Fibroblast of lung (primary cell): ENCODE measurements around the gene RUNX2. TPM values are rescaled to one million over a fixed set of nuclear protein-coding genes. Genes with fewer than 3 reads are reported as not detected.

Source experiments
- DNase-seq, 2 donors: peaks; one replicate each; pipeline versions ENCODE4 v3.0.0 to v3.0.0-alpha.2; 2010; ENCODE audit warnings: low read depth in 2 of 2
- H2AFZ ChIP-seq: 2 replicates; pipeline ENCODE4 v1.5.1; 2012; ENCODE audit warnings: low read length, control low read depth, inconsistent platforms
- H3K27ac ChIP-seq: 2 replicates; pipeline ENCODE4 v1.5.1; 2011; ENCODE audit warnings: low read length, control low read depth; ENCODE audit not compliant: insufficient read depth
- H3K27me3 ChIP-seq: 2 replicates; pipeline ENCODE4 v1.5.1; 2011; ENCODE audit warnings: mild to moderate bottlenecking, low read length; ENCODE audit not compliant: control insufficient read depth, insufficient read depth
- H3K36me3 ChIP-seq: 2 replicates; pipeline ENCODE4 v1.5.1; 2011; ENCODE audit warnings: low read length; ENCODE audit not compliant: control insufficient read depth, insufficient read depth
- H3K4me1 ChIP-seq: 2 replicates; pipeline ENCODE4 v1.5.1; 2011; ENCODE audit warnings: low read length; ENCODE audit not compliant: control insufficient read depth, insufficient read depth; ENCODE audit errors: extremely low read depth
- H3K4me2 ChIP-seq: 2 replicates; pipeline ENCODE4 v1.5.1; 2011; ENCODE audit warnings: low read length, control low read depth; ENCODE audit not compliant: insufficient read depth; ENCODE audit errors: extremely low read depth
- H3K4me3 ChIP-seq, 4 experiments: fragments of 200-600 bp in 1 of 4; sonication (generic) in 1 of 4; replicated peaks in 1 of 4; 2 replicates each; pipeline ENCODE4 v1.5.1; 2011 to 2016; ENCODE audit warnings: low read length in 4 of 4, low read depth in 3 of 4, mild to moderate bottlenecking in 3 of 4, control low read depth in 2 of 4, inconsistent platforms in 1 of 4, mixed read lengths in 1 of 4; ENCODE audit not compliant: insufficient read depth in 1 of 4; ENCODE audit errors: control extremely low read depth in 1 of 4
- H3K79me2 ChIP-seq: 2 replicates; pipeline ENCODE4 v1.5.1; 2012; ENCODE audit warnings: mild to moderate bottlenecking, low read length, inconsistent platforms; ENCODE audit not compliant: control insufficient read depth, insufficient read depth
- H3K9ac ChIP-seq: 2 replicates; pipeline ENCODE4 v1.5.1; 2011; ENCODE audit warnings: mild to moderate bottlenecking, low read length, control low read depth; ENCODE audit not compliant: insufficient read depth
- H3K9me3 ChIP-seq: 2 replicates; pipeline ENCODE4 v1.5.1; 2012; ENCODE audit warnings: low read depth, low read length; ENCODE audit not compliant: control insufficient read depth, insufficient read depth
- H4K20me1 ChIP-seq: 2 replicates; pipeline ENCODE4 v1.5.1; 2011; ENCODE audit warnings: low read length; ENCODE audit not compliant: control insufficient read depth, insufficient read depth; ENCODE audit errors: extremely low read depth
- CTCF ChIP-seq, 2 donors: IDR thresholded peaks in 1 of 2; conservative IDR thresholded peaks in 1 of 2; 1 replicate in 1 of 2; 2 replicates in 1 of 2; pipeline ENCODE4 v1.5.1; 2011 to 2012; ENCODE audit warnings: low read length in 2 of 2, control low read depth in 1 of 2, inconsistent platforms in 1 of 2, low read depth in 1 of 2, mild to moderate bottlenecking in 1 of 2
- EZH2 ChIP-seq: IDR thresholded peaks from 2 replicates; pipeline ENCODE4 v1.5.1; 2012; ENCODE audit warnings: low read length, control low read depth, mild to moderate bottlenecking; ENCODE audit errors: missing control alignments
- polyA plus RNA-seq, 2 donors: library from polyadenylated mRNA; depleted of rRNA in 1 of 2; stranded (reverse) in 1 of 2; unstranded in 1 of 2; fragments of >200 nt; gene quantifications; 2 replicates each; pipeline ENCODE4 v1.2.1, GENCODE V29; 2011 to 2012; ENCODE audit warnings: missing spikeins in 1 of 2
- total RNA-seq: library from RNA; depleted of rRNA; stranded (reverse); fragments of >200 nt; gene quantifications from 2 replicates; pipeline ENCODE4 v1.2.1, GENCODE V29; 2014

RUNX2 gene
- total and polyA plus RNA-seq, 2 donors (not counting 1 experiment from before 2014, with no cell fraction given), result 2.5 to 4.5 TPM

GRCh38 chr6:45626087-45626891 is 298.2 kb downstream of the RUNX2 start:
- Histone ChIP-seq H3K9ac (no peak overlapping the region), H3K79me2 (no peaks in the 10 kb centered on the region), H3K27ac (peak overlapping the region; percentile 66), H4K20me1 (no peaks in the 10 kb centered on the region), H3K4me2 (no peak overlapping the region), H3K4me3 (no peak overlapping the region), H3K4me1 (peaks cover 23% of the 10 kb centered on the region), H3K36me3 (no peaks in the 10 kb centered on the region), H3K27me3 (no peaks in the 10 kb centered on the region), H3K9me3 (no peaks in the 10 kb centered on the region), H2AFZ (no peak overlapping the region)
- TF ChIP-seq EZH2, result no peak
- no peak for TF ChIP-seq CTCF (conservative IDR thresholded peaks at IDR 0.05 in 1 of 2, IDR thresholded peaks at IDR 0.05 in 1 of 2; ENCODE audit: low read depth in 1 of 2, low read length in 2 of 2)
- DNase-seq, result peak; percentile 78 to 90

GRCh38 chr6:45630314-45630713 is 302.2 kb downstream of the RUNX2 start:
- Histone ChIP-seq H3K27ac (no peak overlapping the region), H3K36me3 (no peaks in the 10 kb centered on the region), H3K4me3 (no peak overlapping the region), H2AFZ (no peak overlapping the region), H3K9me3 (no peaks in the 10 kb centered on the region), H3K4me2 (no peak overlapping the region), H3K9ac (no peak overlapping the region), H4K20me1 (no peaks in the 10 kb centered on the region), H3K4me1 (peaks cover 18% of the 10 kb centered on the region), H3K27me3 (no peaks in the 10 kb centered on the region), H3K79me2 (no peaks in the 10 kb centered on the region)
- TF ChIP-seq CTCF (conservative IDR thresholded peaks at IDR 0.05 in 1 of 2, IDR thresholded peaks at IDR 0.05 in 1 of 2; ENCODE audit: low read depth in 1 of 2, low read length in 2 of 2) (no peak), EZH2 (no peak)
- DNase-seq, result no peak

- DNase-seq, result peak in 1 of 2 donors; percentile 34
- Histone ChIP-seq H3K9me3 (no peaks in the 10 kb centered on the region), H3K4me3 (no peak overlapping the region), H3K4me2 (peak overlapping the region; percentile 21), H3K9ac (no peak overlapping the region), H4K20me1 (no peaks in the 10 kb centered on the region), H3K36me3 (no peaks in the 10 kb centered on the region), H3K27me3 (no peaks in the 10 kb centered on the region), H3K27ac (no peak overlapping the region), H3K79me2 (no peaks in the 10 kb centered on the region), H3K4me1 (peaks cover 14% of the 10 kb centered on the region), H2AFZ (no peak overlapping the region)
- TF ChIP-seq EZH2 (no peak), CTCF (conservative IDR thresholded peaks at IDR 0.05 in 1 of 2, IDR thresholded peaks at IDR 0.05 in 1 of 2; ENCODE audit: low read depth in 1 of 2, low read length in 2 of 2) (no peak)
Measured at GRCh38 chr6:45630801-45631200, 302.7 kb downstream of the RUNX2 start.
